Stimulated activated CD8-positive, alpha-beta memory T cell treated with anti-CD3 and anti-CD28 coated beads, Interleukin-7, amount 100 ng/mL, for 4 hours (primary cell): ENCODE results near the gene KCNE3.
"Not testable (repeated sequence)": the region's sequence is repeated elsewhere in the genome, so short reads cannot be mapped to it uniquely, and the experiment has no call there.

ENCODE experiments used
- DNase-seq, 2 donors: peaks; one replicate each; pipeline ENCODE4 v3.0.0-alpha.2; 2020; ENCODE audit warnings: low read depth in 2 of 2

Gene KCNE3

GRCh38 chr11:74443071-74443864 lies 24.1 kb downstream of the KCNE3 start:
- DNase-seq: no peak

GRCh38 chr11:74442636-74443035 lies 24.7 kb downstream of the KCNE3 start:
- no peak for DNase-seq

- no peak for DNase-seq
Measured at GRCh38 chr11:74438681-74439080, 28.7 kb downstream of the KCNE3 start.

- no peak for DNase-seq
Measured at GRCh38 chr11:74437441-74438042, 29.8 kb downstream of the KCNE3 start.

- DNase-seq: no peak
Measured at GRCh38 chr11:74434528-74434927, 32.8 kb downstream of the KCNE3 start.

- no peak for DNase-seq
Measured at GRCh38 chr11:74429205-74429604, 38.1 kb downstream of the KCNE3 start.

GRCh38 chr11:74427384-74427886 lies 39.9 kb downstream of the KCNE3 start:
- no peak for DNase-seq

GRCh38 chr11:74425100-74425499 lies 42.2 kb downstream of the KCNE3 start:
- no peak for DNase-seq

GRCh38 chr11:74418509-74418895 lies 48.8 kb downstream of the KCNE3 start:
- DNase-seq: no peak

- no peak for DNase-seq
Measured at GRCh38 chr11:74417860-74418508, 49.4 kb downstream of the KCNE3 start.

- no peak for DNase-seq
Measured at GRCh38 chr11:74417379-74417804, 50.0 kb downstream of the KCNE3 start.

GRCh38 chr11:74416974-74417373 lies 50.4 kb downstream of the KCNE3 start:
- DNase-seq: not testable (repeated sequence)

- no peak for DNase-seq
Measured at GRCh38 chr11:74412733-74413359, 54.5 kb downstream of the KCNE3 start.

- DNase-seq: no peak
Measured at GRCh38 chr11:74412321-74412720, 55.0 kb downstream of the KCNE3 start.

- no peak for DNase-seq
Measured at GRCh38 chr11:74409633-74410032, 57.7 kb downstream of the KCNE3 start.
